ENCODE results near the gene RRM1.
"Not testable (repeated sequence)": the region's sequence is repeated elsewhere in the genome, so short reads cannot be mapped to it uniquely, and the experiment has no call there.

RRM1 gene

DNA sequence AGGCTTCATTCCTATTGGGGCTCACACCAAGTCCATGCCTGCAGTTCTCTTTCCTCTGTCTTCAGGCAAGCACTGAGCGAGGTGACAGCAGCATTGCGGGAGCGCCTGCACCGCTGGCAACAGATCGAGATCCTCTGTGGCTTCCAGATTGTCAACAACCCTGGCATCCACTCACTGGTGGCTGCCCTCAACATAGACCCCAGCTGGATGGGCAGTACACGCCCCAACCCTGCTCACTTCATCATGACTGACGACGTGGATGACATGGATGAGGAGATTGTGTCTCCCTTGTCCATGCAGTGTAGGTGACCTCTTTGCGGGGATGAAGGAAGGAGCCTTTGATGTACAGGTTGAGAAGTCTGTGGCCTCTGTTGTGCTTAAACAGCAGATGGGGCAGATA, 11.4 kb upstream of the RRM1 start:
- DNase-seq (ENCODE audit: low read depth), result no peak

DNA sequence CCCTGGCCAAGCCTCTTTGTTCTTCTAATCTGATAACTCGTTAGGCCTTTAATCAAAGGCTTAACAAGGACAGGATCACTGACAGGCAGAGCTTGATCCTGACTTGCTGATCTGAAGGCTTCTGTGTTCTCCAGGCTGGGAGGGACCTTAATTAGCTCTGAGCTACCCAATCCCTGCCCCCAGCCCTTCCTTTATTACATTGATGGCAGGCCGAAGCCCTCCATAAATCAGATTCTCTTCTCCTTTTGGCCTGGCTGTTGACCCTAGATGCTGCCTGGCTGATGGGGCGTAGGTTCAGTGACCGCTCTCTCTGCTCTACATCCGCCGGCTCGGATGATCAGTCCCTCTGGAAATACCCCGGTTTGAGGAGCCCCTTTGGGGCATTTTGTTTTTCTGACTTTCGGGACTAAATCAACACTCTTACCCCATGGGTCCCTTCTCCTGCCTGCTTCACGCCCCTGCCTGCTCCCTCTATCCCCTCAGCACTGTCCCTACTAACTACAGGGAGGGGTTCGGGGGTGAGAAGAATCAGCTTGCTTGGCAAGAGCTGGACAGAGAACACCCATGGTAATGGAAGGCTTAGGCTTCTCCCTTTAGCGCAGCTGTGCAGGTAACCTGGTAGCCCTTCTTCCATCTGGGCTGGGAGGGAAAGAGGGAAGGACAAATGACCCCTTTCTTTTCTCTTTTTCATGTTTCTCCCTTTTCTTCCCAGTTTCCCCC, 10.0 kb upstream of the RRM1 start:
- no peak for DNase-seq (ENCODE audit: low read depth)

DNA sequence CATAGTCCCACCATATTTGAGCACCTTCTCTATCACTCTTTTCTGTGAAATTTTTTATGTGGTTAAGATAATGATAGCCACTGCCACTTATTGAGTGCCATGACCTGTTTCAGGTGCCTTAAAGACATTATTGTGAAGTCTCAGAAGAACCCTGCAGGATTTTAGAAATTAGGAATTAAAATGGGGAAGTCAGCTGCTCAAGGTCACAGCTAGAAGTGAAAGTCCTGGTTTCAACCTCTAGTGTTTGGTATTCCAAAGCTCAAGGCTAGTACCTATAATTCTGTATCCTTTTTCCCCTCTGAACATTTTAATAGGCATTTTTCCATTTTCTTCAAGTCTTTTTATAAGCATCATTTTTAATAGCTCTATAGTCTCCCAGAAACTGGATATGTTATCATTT, 9.0 kb upstream of the RRM1 start:
- DNase-seq (ENCODE audit: low read depth), result no peak

DNA sequence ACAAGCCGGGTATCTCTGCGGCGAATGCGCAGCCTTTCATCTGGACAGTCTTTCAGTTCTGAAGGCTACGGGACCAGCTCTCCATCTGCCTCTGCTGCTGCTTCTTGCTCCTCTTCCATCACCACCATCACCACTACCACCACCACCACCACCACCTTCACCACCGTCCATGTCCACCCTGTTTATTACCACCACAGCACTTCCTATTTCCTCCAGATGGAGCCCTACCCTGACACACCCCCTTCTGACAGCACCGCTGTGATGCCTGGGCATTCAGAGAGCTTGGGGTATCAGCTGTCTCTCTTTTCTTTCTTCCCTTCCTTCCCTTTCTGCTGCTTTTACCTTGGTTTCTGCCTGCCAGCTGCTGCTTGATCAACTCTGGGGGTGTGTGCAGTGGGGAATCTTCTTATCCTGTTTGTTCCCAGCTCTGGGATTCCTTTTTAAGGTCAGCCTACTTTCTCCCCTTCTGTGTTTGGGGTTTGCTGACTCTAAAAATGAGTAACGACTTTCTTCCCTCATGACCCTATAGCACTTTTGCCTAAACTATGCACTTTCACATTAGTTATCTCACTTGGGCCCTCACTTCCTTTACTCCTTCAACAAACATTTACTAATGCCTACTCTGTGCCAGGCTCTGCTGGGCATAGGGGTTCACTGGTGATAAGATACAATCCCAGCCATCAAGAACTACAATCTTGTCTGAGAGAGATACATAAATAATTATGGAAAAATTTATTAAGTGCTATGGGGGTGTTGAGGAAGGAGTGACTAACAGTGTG, 7.8 kb upstream of the RRM1 start:
- no peak for DNase-seq (ENCODE audit: low read depth)

DNA sequence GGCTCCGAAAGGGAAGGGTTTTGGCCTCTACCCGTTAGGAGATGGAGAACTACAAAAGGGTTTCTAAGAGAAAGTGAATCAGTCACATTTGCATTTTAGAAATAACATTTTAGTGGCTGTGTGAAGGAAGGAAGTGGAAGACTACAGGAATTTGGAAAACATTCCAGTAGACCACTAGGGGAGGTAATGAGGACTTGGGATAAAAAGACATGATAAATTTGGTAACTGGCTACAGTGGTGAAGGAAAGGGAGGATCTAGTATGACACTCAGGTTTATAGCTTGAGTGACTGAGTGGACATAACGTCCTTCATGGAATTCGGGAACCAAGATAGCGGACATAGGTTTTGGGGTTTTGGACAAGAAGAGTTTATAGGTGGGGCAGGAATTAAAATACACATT, 7.0 kb upstream of the RRM1 start:
- no peak for DNase-seq (ENCODE audit: low read depth)

DNA sequence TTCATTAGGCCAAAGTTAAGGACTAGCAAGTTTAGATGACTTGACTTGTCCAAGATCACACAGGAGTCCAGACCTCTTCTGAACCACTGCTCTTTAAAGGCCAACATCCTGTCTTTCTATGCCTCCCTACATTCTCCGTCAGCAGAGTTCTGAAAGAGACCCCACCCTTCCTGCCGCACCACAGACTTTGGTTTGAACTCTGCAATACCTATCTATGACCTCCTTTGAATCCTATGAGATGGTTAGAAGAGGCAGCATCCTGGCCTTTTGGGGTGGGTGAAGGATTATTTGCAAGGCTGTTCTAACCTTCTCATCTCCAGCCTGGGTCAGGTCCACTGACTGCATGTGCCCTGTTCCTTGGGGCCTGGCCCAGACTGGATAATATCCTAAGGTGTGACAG, 4.3 kb upstream of the RRM1 start:
- DNase-seq (ENCODE audit: low read depth), result no peak

DNA sequence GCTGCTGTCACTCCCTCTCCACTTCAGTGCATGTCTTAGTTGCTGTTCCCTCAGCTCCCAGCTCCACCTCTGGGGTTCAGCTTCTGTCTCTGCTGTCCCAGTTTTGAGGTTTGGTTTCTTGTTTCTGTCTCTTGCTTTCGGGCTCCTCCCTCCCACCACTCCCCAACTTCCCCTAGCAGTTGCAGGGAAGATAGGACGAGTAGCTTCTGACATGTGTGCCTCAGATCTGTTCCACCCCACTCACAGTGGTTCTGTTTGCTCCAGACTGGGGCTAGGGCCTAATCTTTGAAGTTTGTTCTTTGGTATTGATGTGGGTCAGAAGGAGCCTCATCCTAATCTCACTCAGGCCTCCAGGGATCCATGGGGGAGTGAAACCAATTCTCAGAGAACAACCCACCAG, 2.6 kb upstream of the RRM1 start:
- no peak for DNase-seq (ENCODE audit: low read depth)

DNA sequence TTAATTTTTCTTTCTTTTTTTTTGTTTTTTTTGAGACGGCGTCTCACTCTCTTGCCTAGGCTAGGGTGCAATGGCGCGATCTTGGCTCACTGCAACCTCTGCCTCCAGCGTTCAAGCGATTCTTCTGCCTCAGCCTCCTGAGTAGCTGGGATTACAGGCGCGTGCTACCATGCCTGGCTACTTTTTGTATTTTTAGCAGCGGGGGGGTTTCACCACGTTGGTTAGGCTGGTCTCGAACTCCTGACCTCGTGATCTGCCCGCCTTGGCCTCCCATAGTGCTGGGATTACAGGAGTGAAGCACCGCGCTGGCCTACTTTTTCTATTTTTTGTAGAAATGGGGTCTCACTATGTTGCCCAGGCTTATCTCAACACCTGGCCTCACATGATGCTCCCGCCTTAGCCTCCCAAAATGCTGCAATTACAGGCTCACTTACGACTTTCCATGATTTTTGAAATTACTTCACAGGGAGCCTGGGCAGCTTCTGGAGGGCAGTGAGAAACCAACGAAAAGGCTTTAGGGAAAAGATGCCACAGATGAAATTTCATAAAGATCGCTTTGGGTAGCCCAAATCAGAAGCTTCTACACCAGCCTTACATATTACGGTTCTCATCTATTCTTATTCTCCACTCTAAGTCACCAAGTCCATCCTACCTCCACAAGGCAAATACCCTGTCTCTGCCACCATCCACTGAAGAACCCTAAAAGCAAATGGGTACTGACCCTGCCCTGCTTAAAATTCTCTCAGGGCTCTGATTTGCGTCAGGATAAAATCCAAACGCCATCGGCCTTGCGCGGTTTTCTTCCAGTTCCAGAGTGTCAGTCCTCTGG, 866 bp upstream of the RRM1 start:
- no peak for DNase-seq (ENCODE audit: low read depth)

DNA sequence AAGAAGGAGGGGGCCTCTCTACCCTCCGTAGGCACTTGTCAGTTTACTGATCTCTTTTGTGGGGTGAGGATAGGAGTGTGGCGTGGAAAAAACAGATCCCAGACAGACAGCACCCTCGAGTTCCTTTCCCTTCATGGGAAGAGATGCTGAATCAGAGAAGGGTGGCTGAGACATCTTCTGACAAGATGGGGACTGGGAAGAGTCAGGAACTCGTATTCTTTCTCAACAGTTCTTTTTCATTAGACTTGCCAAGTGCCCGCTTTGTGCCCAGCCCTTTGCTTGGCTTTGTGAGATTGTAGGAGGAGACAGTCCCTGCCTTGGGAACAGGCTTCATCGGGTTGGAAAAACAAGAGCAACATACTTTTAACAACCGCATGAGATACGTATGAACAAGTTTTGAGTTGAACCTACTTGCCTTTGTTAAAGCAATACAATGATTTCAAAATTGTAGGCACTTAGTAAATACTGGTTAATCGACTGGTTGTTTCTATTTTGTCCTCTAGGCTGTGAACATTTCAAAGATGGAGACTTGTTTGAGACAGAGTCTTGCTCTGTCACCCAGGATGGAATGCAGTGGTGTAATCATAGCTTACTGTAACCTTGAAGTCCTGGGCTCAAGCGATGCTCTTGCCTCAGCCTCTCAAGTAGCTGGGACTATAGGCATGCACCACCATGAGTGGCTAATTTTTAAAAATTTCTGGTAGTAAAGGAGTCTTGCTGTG, 1.1 kb downstream of the RRM1 start:
- DNase-seq (ENCODE audit: low read depth), result no peak

DNA sequence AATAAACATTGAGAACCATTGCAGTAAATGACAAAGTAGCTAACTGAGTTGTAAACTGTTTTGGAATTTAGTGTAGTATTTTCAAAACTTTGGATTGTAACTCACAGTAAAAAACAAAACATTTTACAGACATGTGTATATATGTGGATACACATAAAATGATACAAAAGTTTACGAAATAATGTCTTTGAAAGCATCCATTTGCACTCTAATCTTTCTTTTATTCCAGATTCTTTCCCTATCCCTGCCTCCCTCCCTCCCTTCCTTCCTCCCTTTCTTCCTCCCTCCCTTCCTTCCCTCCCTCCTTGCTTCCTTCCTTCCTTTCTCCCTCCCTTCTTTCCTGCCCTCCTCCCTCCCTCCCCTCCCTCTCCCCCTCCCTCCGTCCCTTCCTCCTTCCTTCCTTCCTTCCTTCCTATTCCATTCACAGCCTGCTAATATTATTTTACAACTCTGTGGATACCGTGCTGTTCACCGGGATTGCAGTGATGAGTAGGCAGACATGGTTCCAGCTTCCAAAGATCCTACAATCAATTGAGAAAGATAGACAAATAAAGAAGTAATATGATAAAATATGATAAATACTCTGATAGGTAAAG, 3.5 kb downstream of the RRM1 start:
- DNase-seq (ENCODE audit: low read depth), result no peak

DNA sequence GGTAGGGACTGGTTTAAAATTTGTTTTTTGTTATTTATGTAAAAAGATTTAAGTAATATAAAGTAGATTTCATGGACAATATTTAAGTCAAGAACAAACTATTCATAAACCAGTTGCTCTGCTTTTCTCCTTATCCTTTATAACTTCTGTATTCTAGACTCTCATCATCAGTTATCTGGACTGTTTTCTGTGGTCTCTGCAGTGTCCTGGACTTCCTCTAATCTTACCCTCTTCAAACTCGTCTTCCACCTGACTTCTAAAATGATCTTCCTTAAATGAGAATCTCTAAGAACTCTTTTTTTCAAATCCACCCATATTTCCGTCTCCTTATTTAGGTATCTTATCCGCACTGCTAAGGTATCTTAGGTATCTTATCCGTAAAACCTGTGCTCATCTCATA, 8.1 kb downstream of the RRM1 start:
- DNase-seq (ENCODE audit: low read depth), result no peak

DNA sequence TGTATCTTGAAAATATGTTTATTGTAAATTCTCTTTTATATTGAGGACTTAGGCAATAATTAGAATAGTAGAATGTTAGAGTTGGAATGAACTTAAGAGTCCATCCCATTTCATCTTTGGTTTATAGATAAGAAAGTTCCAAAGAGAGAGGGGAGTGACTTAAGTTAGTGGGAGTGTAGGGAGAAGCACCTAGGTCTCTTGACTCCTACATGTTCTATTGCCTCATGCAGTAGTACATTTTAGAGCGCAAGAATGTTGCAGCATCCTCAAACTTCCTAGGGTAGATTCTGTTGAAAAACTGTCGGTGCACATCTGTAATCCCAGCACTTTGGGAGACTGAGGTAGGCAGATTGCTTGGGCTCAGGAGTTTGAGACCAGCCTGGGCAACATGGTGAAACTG, 8.7 kb downstream of the RRM1 start:
- DNase-seq (ENCODE audit: low read depth), result no peak

DNA sequence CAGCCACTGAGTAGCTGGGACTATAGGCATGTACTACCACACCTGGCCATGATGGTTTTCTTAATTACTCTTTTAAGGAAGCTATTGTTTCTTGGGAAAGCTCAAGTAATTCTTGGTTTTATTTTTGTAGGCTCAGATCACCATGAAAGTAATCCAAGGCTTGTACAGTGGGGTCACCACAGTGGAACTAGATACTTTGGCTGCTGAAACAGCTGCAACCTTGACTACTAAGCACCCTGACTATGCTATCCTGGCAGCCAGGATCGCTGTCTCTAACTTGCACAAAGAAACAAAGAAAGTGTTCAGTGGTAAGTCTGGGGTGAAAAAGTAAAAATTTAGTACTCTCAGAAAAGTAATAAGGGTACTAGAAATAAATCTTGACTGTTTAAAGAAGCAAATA, 11.3 kb downstream of the RRM1 start:
- DNase-seq (ENCODE audit: low read depth), result no peak

DNA sequence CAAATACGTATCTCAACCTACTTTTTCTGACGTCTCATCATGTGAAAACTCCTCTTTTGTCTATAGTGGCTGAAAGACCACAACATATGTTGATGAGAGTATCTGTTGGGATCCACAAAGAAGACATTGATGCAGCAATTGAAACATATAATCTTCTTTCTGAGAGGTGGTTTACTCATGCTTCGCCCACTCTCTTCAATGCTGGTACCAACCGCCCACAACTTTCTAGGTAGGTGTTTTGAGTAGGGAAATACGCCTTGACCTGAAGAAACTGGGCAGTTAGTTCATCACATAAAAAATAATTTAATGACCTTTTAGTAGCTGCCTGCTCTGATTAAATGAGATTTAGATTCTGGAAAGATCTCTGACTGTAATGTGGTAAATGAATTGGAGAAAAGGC, 17.2 kb downstream of the RRM1 start:
- no peak for DNase-seq (ENCODE audit: low read depth)

DNA sequence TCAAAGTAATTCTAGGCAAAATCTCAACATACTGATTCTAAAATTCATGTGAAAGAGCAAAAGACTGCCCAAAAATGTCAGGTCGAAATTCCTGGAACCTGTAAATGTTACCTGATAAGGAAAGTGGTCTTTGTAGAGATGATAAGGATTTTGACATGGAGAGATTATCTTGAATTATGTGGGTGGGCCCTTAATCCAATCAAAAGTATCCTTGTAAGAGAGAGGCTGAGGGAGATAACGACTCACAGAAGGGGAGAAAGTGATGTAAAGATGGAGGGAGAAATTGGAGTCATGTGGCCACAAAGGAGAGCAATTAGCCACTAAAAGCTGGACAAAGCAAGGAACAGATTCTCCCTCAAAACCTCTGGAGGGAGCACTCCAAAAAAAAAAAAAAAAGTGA, 20.5 kb downstream of the RRM1 start:
- no peak for DNase-seq (ENCODE audit: low read depth)

DNA sequence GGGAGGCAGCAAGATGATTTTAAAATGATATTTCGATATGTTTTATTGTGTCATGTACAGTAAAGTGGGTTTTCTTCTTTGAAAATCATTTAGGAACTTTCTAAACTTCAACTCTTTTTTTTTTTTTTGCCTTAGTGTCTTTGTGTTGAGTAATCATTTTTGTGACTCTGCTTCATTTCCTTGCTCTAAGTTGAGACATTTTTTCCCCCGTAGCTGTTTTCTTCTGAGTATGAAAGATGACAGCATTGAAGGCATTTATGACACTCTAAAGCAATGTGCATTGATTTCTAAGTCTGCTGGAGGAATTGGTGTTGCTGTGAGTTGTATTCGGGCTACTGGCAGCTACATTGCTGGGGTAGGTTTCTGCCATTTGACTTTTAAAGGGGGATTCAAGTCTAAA, 23.5 kb downstream of the RRM1 start:
- no peak for DNase-seq (ENCODE audit: low read depth)

DNA sequence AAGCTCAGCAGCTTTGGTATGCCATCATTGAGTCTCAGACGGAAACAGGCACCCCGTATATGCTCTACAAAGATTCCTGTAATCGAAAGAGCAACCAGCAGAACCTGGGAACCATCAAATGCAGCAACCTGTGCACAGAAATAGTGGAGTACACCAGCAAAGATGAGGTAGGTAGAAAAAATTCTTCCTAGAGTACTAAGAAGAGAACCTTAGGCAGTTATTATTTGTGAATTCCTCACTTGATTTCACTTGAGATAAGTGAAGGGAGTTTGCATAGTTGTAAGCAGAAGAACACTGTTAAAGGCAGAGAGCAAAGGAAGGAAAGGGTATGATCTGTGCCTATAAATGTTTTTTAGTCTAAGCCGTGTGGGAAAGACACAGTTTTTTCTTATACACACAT, 28.6 kb downstream of the RRM1 start:
- no peak for DNase-seq (ENCODE audit: low read depth)

DNA sequence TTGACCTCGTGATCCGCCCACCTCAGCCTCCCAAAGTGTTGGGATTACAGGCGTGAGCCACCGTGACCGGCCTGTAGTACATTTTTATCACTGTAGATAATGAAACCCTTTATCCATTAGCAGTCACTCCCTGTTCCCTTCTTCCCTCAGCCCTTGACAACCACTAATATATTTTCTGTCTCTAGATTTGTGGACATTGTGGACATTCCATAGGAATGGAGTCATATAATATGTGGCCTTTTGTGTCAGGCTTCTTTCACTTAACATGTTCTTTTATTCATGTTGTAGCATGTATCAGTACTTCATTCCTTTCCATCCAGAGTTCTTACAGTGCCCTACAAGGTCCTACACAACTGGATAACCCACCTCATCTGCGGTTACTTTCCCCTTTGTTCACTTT, 30.5 kb downstream of the RRM1 start:
- no peak for DNase-seq (ENCODE audit: low read depth)

DNA sequence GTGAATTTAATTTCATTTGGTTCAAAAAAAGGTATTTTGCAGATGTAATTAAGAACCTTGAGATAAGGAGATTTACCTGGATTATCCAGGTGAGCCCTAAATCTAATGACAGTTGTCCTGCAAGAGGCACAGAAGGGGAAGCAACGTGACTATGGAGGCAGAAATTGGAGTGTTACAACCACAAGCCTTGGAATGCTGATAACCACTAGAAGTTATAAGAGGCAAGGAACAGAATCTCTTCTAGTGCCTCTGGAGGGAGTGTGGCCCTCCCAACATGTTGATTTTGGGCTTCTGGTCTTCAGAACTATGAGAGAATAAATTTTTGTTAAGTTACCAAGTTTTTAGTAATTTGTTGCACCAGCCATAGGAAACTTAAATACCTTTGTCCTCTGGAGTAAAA, 32.8 kb downstream of the RRM1 start:
- DNase-seq (ENCODE audit: low read depth), result no peak

DNA sequence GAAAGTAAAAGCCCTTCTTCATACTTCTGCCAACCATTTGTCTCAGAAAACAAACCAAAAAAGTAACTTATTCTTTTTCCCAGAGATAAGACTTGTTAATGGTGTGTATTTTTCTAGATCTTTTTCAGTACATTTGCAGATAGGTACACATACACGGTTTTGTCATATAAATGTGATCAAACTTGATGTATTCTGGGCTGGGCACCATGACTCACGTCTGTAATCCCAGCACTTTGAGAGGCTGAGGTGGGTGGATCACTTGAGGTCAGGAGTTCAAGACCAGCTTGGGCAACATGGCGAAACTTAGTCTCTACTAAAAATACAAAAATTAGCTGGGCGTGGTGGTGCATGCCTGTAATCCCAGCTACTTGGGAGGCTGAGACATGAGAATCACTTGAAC, 35.6 kb downstream of the RRM1 start:
- not testable (repeated sequence) for DNase-seq (ENCODE audit: low read depth)

DNA sequence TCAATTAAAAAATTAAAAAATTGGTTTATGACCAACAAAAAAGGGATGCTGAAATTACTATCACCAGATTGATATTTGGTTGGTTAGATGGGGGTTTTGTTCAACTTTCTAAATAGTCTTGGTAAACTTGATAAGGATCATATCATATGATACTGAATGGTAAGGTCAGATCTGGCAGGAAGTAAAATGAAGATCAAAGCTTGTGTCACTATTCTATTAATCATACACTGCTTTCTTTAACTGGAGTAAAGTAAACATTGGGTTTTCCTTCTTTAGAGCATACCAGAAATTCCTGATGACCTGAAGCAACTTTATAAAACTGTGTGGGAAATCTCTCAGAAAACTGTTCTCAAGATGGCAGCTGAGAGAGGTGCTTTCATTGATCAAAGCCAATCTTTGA, 40.2 kb downstream of the RRM1 start:
- no peak for DNase-seq (ENCODE audit: low read depth)

DNA sequence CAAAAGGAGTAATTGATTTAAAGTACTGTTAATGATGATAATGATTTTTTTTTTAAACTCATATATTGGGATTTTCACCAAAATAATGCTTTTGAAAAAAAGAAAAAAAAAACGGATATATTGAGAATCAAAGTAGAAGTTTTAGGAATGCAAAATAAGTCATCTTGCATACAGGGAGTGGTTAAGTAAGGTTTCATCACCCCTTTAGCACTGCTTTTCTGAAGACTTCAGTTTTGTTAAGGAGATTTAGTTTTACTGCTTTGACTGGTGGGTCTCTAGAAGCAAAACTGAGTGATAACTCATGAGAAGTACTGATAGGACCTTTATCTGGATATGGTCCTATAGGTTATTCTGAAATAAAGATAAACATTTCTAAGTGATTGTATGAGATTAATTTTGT, 43.9 kb downstream of the RRM1 start:
- no peak for DNase-seq (ENCODE audit: low read depth)
